H9 (cell line): ENCODE data around the gene TTC9C. TPM values are rescaled to one million over a fixed set of nuclear protein-coding genes. Genes with fewer than 3 reads are reported as not detected.

ENCODE experiments used
- DNase-seq: peaks from one replicate; pipeline ENCODE4 v3.0.0-alpha.2; 2017
- H2AFZ ChIP-seq: one replicate; pipeline ENCODE4 v1.6.1; 2013; ENCODE audit warnings: mild to moderate bottlenecking, low read length, control low read depth, moderate library complexity
- H2AK5ac ChIP-seq: 2 replicates; pipeline ENCODE4 v1.6.1; 2013; ENCODE audit warnings: low read length, control low read depth, mixed read lengths; ENCODE audit not compliant: insufficient read length
- H2BK120ac ChIP-seq: one replicate; pipeline ENCODE4 v1.6.1; 2013; ENCODE audit warnings: low read depth, mild to moderate bottlenecking, low read length, control low read depth, inconsistent platforms; ENCODE audit not compliant: poor library complexity, severe bottlenecking
- H2BK12ac ChIP-seq: 2 replicates; pipeline ENCODE4 v1.6.1; 2013; ENCODE audit warnings: low read length, control low read depth, mixed read lengths, low read depth; ENCODE audit not compliant: insufficient read length
- H2BK15ac ChIP-seq: 2 replicates; pipeline ENCODE4 v1.6.1; 2013; ENCODE audit warnings: low read depth, low read length, control low read depth
- H2BK20ac ChIP-seq: one replicate; pipeline ENCODE4 v1.6.1; 2013; ENCODE audit warnings: low read depth, mild to moderate bottlenecking, low read length, control low read depth, inconsistent platforms; ENCODE audit not compliant: poor library complexity, severe bottlenecking
- H2BK5ac ChIP-seq: 2 replicates; pipeline ENCODE4 v1.6.1; 2013; ENCODE audit warnings: low read length, control low read depth, mixed read lengths; ENCODE audit not compliant: insufficient read length
- H3K14ac ChIP-seq: 2 replicates; pipeline ENCODE4 v1.6.1; 2013; ENCODE audit warnings: low read length, control low read depth; ENCODE audit not compliant: insufficient read depth
- H3K18ac ChIP-seq: 2 replicates; pipeline ENCODE4 v1.6.1; 2013; ENCODE audit warnings: low read depth, mild to moderate bottlenecking, mixed read lengths, low read length, control low read depth; ENCODE audit not compliant: insufficient read length
- H3K23ac ChIP-seq: 2 replicates; pipeline ENCODE4 v1.6.1; 2013; ENCODE audit warnings: low read length, control low read depth, mixed read lengths, low read depth; ENCODE audit not compliant: insufficient read length
- H3K23me2 ChIP-seq: 2 replicates; pipeline ENCODE4 v1.6.1; 2013; ENCODE audit warnings: low read depth, mild to moderate bottlenecking, mixed read lengths, low read length, control low read depth; ENCODE audit not compliant: insufficient read length, poor library complexity, severe bottlenecking
- H3K27ac ChIP-seq: 2 replicates; pipeline ENCODE4 v1.5.1; 2013; ENCODE audit warnings: low read length, control low read depth, mixed read lengths, low read depth; ENCODE audit not compliant: insufficient read length
- H3K27me3 ChIP-seq: 2 replicates; pipeline ENCODE4 v1.6.1; 2013; ENCODE audit warnings: low read length, control low read depth, inconsistent platforms; ENCODE audit not compliant: insufficient read depth
- H3K4ac ChIP-seq: 2 replicates; pipeline ENCODE4 v1.6.1; 2013; ENCODE audit warnings: low read depth, mild to moderate bottlenecking, control low read depth, inconsistent platforms, low read length, moderate library complexity
- H3K4me1 ChIP-seq: 2 replicates; pipeline ENCODE4 v1.6.1; 2013; ENCODE audit warnings: low read length, control low read depth, inconsistent platforms; ENCODE audit not compliant: insufficient read depth
- H3K4me2 ChIP-seq: 2 replicates; pipeline ENCODE4 v1.6.1; 2013; ENCODE audit warnings: low read length, control low read depth, mixed read lengths; ENCODE audit not compliant: insufficient read length, insufficient read depth
- H3K56ac ChIP-seq: 2 replicates; pipeline ENCODE4 v1.6.1; 2013; ENCODE audit warnings: low read depth, mild to moderate bottlenecking, mixed read lengths, low read length, control low read depth; ENCODE audit not compliant: insufficient read length
- H3K79me1 ChIP-seq: 2 replicates; pipeline ENCODE4 v1.6.1; 2013; ENCODE audit warnings: low read depth, mild to moderate bottlenecking, moderate library complexity, low read length, control low read depth, inconsistent platforms; ENCODE audit not compliant: insufficient read depth, poor library complexity, severe bottlenecking
- H3K79me2 ChIP-seq: 2 replicates; pipeline ENCODE4 v1.6.1; 2013; ENCODE audit warnings: low read length, control low read depth, inconsistent platforms; ENCODE audit not compliant: insufficient read depth
- H3K9ac ChIP-seq: 2 replicates; pipeline ENCODE4 v1.6.1; 2013; ENCODE audit warnings: low read length, control low read depth, mixed read lengths; ENCODE audit not compliant: insufficient read length; ENCODE audit errors: extremely low read depth
- H3K9me3 ChIP-seq: one replicate; pipeline ENCODE4 v1.6.1; 2013; ENCODE audit warnings: low read depth, low read length, inconsistent platforms; ENCODE audit not compliant: control insufficient read depth
- H3T11ph ChIP-seq: one replicate; pipeline ENCODE4 v1.6.1; 2013; ENCODE audit warnings: mild to moderate bottlenecking, low read length, control low read depth, inconsistent platforms
- H4K20me1 ChIP-seq: one replicate; pipeline ENCODE4 v1.6.1; 2013; ENCODE audit not compliant: control insufficient read depth, insufficient read length, insufficient read depth
- H4K5ac ChIP-seq: 2 replicates; pipeline ENCODE4 v1.6.1; 2013; ENCODE audit warnings: low read depth, mild to moderate bottlenecking, mixed read lengths, low read length, control low read depth; ENCODE audit not compliant: insufficient read length
- H4K8ac ChIP-seq: replicated peaks from 2 replicates; pipeline ENCODE4 v1.6.1; 2013; ENCODE audit warnings: low read length, control low read depth, mixed read lengths, low read depth; ENCODE audit not compliant: insufficient read length
- H4K91ac ChIP-seq: 2 replicates; pipeline ENCODE4 v1.6.1; 2013; ENCODE audit warnings: low read depth, mild to moderate bottlenecking, moderate library complexity, mixed read lengths, low read length, control low read depth; ENCODE audit not compliant: insufficient read length
- H3K27ac Mint-ChIP-seq, 3 experiments: 2 replicates in 2 of 3; 3 replicates in 1 of 3; pipeline ENCODE4 v1.8.0; 2020 to 2021; ENCODE audit warnings: mixed read lengths in 3 of 3, mild to moderate bottlenecking in 1 of 3, moderate library complexity in 1 of 3
- H3K27me3 Mint-ChIP-seq: 2 replicates; pipeline ENCODE4 v1.8.0; 2021; ENCODE audit warnings: low read depth, mild to moderate bottlenecking, moderate library complexity, mixed read lengths
- H3K36me3 Mint-ChIP-seq, 3 experiments: 2 replicates in 2 of 3; 3 replicates in 1 of 3; pipeline ENCODE4 v1.8.0; 2020 to 2021; ENCODE audit warnings: low read depth in 3 of 3, mixed read lengths in 3 of 3; ENCODE audit not compliant: insufficient read depth in 1 of 3
- H3K4me1 Mint-ChIP-seq, 2 experiments: 2 replicates each; pipeline ENCODE4 v1.8.0; 2020; ENCODE audit warnings: mixed read lengths in 2 of 2
- H3K4me3 Mint-ChIP-seq, 2 experiments: 2 replicates in 1 of 2; 3 replicates in 1 of 2; pipeline ENCODE4 v1.8.0; 2020 to 2021; ENCODE audit warnings: mild to moderate bottlenecking in 2 of 2, mixed read lengths in 2 of 2, moderate library complexity in 1 of 2
- H3K9me3 Mint-ChIP-seq, 2 experiments: 2 replicates in 1 of 2; 3 replicates in 1 of 2; pipeline ENCODE4 v1.8.0; 2020; ENCODE audit warnings: mild to moderate bottlenecking in 2 of 2, mixed read lengths in 2 of 2, moderate library complexity in 1 of 2
- WGBS: extraction: QIAGEN DNeasy Blood & Tissue Kit; methylation state at CpG from one replicate; pipeline ENCODE4 v1.1.7; 2013; ENCODE audit warnings: missing lambda C conversion rate, low lambda C conversion rate, mixed read lengths; ENCODE audit not compliant: insufficient read length; ENCODE audit errors: extremely low coverage; 5-methylcytosine and 5-hydroxymethylcytosine counted together
- total RNA-seq: library from RNA; stranded (reverse); gene quantifications from 2 replicates; pipeline ENCODE4 v1.2.1, GENCODE V29; 2021
- TF ChIP-seq, protein P1 (sequence below): fragments of 200-600 bp; sonication (generic); conservative IDR thresholded peaks from 3 replicates; pipeline ENCODE4 v1.8.0; 2021; ENCODE audit warnings: antibody characterized with exemption, mild to moderate bottlenecking

The TTC9C gene
- total RNA-seq, 1 experiment from 2014 or later: 33.4 TPM

DNA sequence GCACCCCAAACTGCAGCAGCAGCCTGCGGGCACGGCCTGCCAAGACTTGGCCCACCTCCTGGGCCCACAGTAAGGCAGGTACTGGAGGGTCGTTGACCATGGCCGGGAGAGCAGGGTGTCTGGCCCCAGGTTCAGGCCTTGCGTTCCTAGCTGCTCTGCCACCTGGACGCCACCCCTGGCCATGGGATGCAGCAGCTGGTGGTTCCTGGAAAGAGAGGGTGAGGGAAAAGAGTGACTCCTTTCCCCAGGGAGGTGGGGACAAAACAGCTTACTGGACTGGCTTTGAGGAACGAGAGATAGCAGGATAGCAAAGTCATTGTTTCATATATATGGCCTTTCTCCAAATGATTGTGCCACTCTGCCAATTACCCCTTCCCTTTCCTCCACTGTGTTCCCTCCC lies 22.9 kb upstream of the TTC9C start:
- Mint-ChIP-seq H3K27me3 (no peaks in the 10 kb centered on the region), H3K36me3 (peaks cover 21 to 34% (median 23%) of the 10 kb centered on the region in 3 experiments), H3K27ac (peak overlapping the region; percentile 92 to 97 (median 93); a peak in 5 of 7 replicates), H3K4me3 (peak overlapping the region; percentile 79 to 91), H3K9me3 (no peaks in the 10 kb centered on the region; a peak in 1 of 5 replicates), H3K4me1 (peaks cover 35 to 39% of the 10 kb centered on the region in 2 experiments)
- H3K4ac ChIP-seq: no peak overlapping the region
- no peak overlapping the region for H4K5ac ChIP-seq
- no peak overlapping the region for H4K91ac ChIP-seq
- H3K23ac ChIP-seq: no peak overlapping the region
- no peak overlapping the region for H3K14ac ChIP-seq
- H2BK12ac ChIP-seq: no peak overlapping the region
- no peak overlapping the region for H3K27ac ChIP-seq
- TF ChIP-seq, protein P1, sequence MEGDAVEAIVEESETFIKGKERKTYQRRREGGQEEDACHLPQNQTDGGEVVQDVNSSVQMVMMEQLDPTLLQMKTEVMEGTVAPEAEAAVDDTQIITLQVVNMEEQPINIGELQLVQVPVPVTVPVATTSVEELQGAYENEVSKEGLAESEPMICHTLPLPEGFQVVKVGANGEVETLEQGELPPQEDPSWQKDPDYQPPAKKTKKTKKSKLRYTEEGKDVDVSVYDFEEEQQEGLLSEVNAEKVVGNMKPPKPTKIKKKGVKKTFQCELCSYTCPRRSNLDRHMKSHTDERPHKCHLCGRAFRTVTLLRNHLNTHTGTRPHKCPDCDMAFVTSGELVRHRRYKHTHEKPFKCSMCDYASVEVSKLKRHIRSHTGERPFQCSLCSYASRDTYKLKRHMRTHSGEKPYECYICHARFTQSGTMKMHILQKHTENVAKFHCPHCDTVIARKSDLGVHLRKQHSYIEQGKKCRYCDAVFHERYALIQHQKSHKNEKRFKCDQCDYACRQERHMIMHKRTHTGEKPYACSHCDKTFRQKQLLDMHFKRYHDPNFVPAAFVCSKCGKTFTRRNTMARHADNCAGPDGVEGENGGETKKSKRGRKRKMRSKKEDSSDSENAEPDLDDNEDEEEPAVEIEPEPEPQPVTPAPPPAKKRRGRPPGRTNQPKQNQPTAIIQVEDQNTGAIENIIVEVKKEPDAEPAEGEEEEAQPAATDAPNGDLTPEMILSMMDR: 0 out of 3 replicates have a peak, but pooled peaks have one; percentile 11
- H3K56ac ChIP-seq: no peak overlapping the region
- H3K9me3 ChIP-seq: no peaks in the 10 kb centered on the region
- peaks cover 2% of the 10 kb centered on the region; the same call in 1 of the 2 replicates for H3K4me1 ChIP-seq
- H4K8ac ChIP-seq: no peak overlapping the region
- H3K18ac ChIP-seq: no peak overlapping the region
- no peak overlapping the region for H2BK120ac ChIP-seq
- peak; percentile 41 for DNase-seq
- no CpG with 5 or more reads among the region's 7 CpGs for WGBS
- H3K79me2 ChIP-seq: no peaks in the 10 kb centered on the region; the same call in 1 of the 2 replicates
- H3K79me1 ChIP-seq: no peaks in the 10 kb centered on the region
- no peak overlapping the region for H2BK15ac ChIP-seq
- H2AK5ac ChIP-seq: no peak overlapping the region
- H3K27me3 ChIP-seq: no peaks in the 10 kb centered on the region
- H3K23me2 ChIP-seq: peaks cover 28% of the 10 kb centered on the region
- H2BK20ac ChIP-seq: no peak overlapping the region
- no peaks in the 10 kb centered on the region for H4K20me1 ChIP-seq
- no peak overlapping the region for H2BK5ac ChIP-seq
- H3K4me2 ChIP-seq: peak overlapping the region; percentile 82
- H3T11ph ChIP-seq: no peak overlapping the region
- peak overlapping the region; percentile 71 for H3K9ac ChIP-seq
- no peak overlapping the region for H2AFZ ChIP-seq
